Neural crest cell (in vitro differentiated cells): ENCODE data around the gene LPP. TPM values are rescaled to one million over a fixed set of nuclear protein-coding genes. Genes with fewer than 3 reads are reported as not detected.

ENCODE experiments used
- DNase-seq: peaks from one replicate; pipeline ENCODE4 v3.0.0; 2021; ENCODE audit warnings: low read depth, mixed read lengths, low spot score
- H3K27ac Mint-ChIP-seq: one replicate; pipeline ENCODE4 v1.8.0; 2021; ENCODE audit warnings: mild to moderate bottlenecking, mixed read lengths; ENCODE audit not compliant: unreplicated experiment
- H3K27me3 Mint-ChIP-seq: 2 replicates; pipeline ENCODE4 v1.8.0; 2021; ENCODE audit warnings: low read depth, mild to moderate bottlenecking, mixed read lengths
- H3K36me3 Mint-ChIP-seq: 2 replicates; pipeline ENCODE4 v1.8.0; 2021; ENCODE audit warnings: low read depth, mild to moderate bottlenecking, mixed read lengths
- H3K4me1 Mint-ChIP-seq: 2 replicates; pipeline ENCODE4 v1.8.0; 2021; ENCODE audit warnings: mixed read lengths
- H3K4me3 Mint-ChIP-seq: one replicate; pipeline ENCODE4 v1.8.0; 2021; ENCODE audit warnings: mild to moderate bottlenecking, mixed read lengths
- H3K9me3 Mint-ChIP-seq: 2 replicates; pipeline ENCODE4 v1.8.0; 2021; ENCODE audit warnings: mixed read lengths
- CTCF ChIP-seq: fragments of 200-600 bp; sonication (generic); conservative IDR thresholded peaks from 2 replicates; pipeline ENCODE4 v1.5.0; 2021; ENCODE audit warnings: antibody characterized with exemption, mild to moderate bottlenecking
- total RNA-seq: library from RNA; stranded (reverse); gene quantifications from 2 replicates; pipeline ENCODE4 v1.2.1, GENCODE V29; 2021

LPP gene
- total RNA-seq, 1 donor from 2014 or later = 38.7 TPM

GRCh38 chr3:188135271-188135670, 18.7 kb upstream of the LPP start:
- no peak for DNase-seq
- peaks cover 10% of the 10 kb centered on the region for H3K9me3 Mint-ChIP-seq
- H3K36me3 Mint-ChIP-seq = no peaks in the 10 kb centered on the region
- H3K4me3 Mint-ChIP-seq = no peak overlapping the region
- peaks cover 50% of the 10 kb centered on the region for H3K4me1 Mint-ChIP-seq
- no peaks in the 10 kb centered on the region for H3K27me3 Mint-ChIP-seq
- TF ChIP-seq CTCF = no peak
- H3K27ac Mint-ChIP-seq = peak overlapping the region; percentile 58

DNA sequence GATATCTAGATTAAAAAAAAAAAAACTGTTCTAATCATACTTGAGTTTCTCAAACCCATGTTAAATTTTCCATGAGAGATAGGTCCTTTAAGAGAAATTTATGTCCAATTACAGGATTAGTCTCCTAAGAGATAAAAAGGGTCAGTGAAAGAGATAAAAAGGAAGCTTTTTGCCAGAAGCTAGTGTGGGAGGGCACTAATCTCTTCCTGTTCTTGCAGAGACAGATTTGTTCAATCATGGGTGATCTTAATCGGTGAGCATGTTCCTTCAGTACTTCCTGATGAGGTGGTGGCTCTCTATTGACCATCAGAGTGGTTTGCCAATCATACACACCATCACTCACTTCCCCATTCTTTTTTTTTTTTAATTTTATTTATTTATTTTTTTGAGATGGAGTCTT, 16.9 kb upstream of the LPP start:
- Mint-ChIP-seq H3K9me3 (peaks cover 7% of the 10 kb centered on the region), H3K4me1 (peaks cover 44% of the 10 kb centered on the region), H3K4me3 (no peak overlapping the region), H3K27me3 (no peaks in the 10 kb centered on the region), H3K36me3 (no peaks in the 10 kb centered on the region), H3K27ac (no peak overlapping the region)
- no peak for TF ChIP-seq CTCF
- DNase-seq = no peak

DNA sequence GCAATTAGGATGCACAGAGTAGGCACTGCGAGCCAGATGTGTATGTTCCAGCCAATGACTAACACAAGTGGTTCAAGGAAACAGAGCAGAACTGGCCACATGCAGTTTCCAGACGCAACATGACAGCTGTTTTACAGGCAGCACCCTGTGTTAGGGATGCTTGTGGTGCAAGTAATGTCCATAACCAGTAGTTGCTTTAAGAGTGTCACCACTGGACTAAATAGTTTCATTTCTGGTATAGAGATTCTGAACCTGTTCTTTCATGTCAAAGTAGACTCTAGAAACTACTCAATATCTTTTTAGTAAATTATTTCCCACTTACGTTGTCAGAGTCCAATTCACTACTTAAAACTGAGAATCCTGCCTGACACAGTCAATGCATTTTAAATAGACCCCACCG, 14.5 kb upstream of the LPP start:
- Mint-ChIP-seq H3K27me3 (no peaks in the 10 kb centered on the region), H3K27ac (peak overlapping the region; percentile 7), H3K36me3 (no peaks in the 10 kb centered on the region), H3K4me1 (peaks cover 42% of the 10 kb centered on the region), H3K4me3 (no peak overlapping the region), H3K9me3 (no peaks in the 10 kb centered on the region)
- no peak for DNase-seq
- no peak for TF ChIP-seq CTCF

DNA sequence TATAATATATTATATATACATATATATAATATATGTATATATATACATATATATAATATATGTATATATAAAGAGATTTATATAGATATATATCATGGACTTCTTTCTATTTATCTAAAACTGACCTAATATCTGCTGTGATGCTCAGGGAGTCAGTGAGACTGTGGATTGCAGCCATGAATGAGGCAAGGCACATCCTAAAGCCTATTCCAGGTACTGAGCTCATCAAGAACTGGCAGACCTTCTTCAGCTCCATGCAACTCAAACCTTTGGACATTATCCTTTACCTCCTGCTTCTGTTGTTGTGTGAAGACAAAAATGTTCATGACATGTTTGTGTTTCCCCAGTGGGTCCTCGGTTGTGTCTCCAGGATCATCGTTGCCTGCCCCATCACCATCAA, 7.7 kb upstream of the LPP start:
- DNase-seq = no peak
- Mint-ChIP-seq H3K4me1 (peaks cover 5% of the 10 kb centered on the region), H3K9me3 (no peaks in the 10 kb centered on the region), H3K27ac (no peak overlapping the region), H3K4me3 (no peak overlapping the region), H3K27me3 (no peaks in the 10 kb centered on the region), H3K36me3 (no peaks in the 10 kb centered on the region)
- TF ChIP-seq CTCF = no peak

- TF ChIP-seq CTCF = no peak
- no peak overlapping the region for H3K4me3 Mint-ChIP-seq
- H3K4me1 Mint-ChIP-seq = peaks cover 7% of the 10 kb centered on the region
- no peaks in the 10 kb centered on the region for H3K9me3 Mint-ChIP-seq
- no peak overlapping the region for H3K27ac Mint-ChIP-seq
- DNase-seq = no peak
- H3K27me3 Mint-ChIP-seq = peaks cover 5% of the 10 kb centered on the region
- H3K36me3 Mint-ChIP-seq = no peaks in the 10 kb centered on the region
Observed at GRCh38 chr3:188147782-188148181, 6.2 kb upstream of the LPP start.

- DNase-seq = no peak
- Mint-ChIP-seq H3K27ac (no peak overlapping the region), H3K36me3 (no peaks in the 10 kb centered on the region), H3K4me1 (peaks cover 12% of the 10 kb centered on the region), H3K9me3 (no peaks in the 10 kb centered on the region), H3K27me3 (peaks cover 5% of the 10 kb centered on the region), H3K4me3 (no peak overlapping the region)
- TF ChIP-seq CTCF = no peak
Observed at GRCh38 chr3:188148318-188148717, 5.6 kb upstream of the LPP start.
